HepG2 (cell line): ENCODE data around the gene BAHCC1. TPM values are rescaled to one million over a fixed set of nuclear protein-coding genes. Genes with fewer than 3 reads are reported as not detected.

Source experiments
- AKNA ChIP-seq: sonication (generic); formaldehyde crosslinking; IDR thresholded peaks from 2 replicates; pipeline ENCODE4 v1.4.0; 2020; ENCODE audit warnings: missing genetic modification reagents, borderline replicate concordance
- ATF1 ChIP-seq: IDR thresholded peaks from 2 replicates; pipeline ENCODE4 v1.6.1; 2016; ENCODE audit warnings: mild to moderate bottlenecking, control low read depth
- BATF2 ChIP-seq: sonication (generic); formaldehyde crosslinking; IDR thresholded peaks from 2 replicates; pipeline ENCODE4 v1.8.0; 2022; ENCODE audit warnings: mild to moderate bottlenecking, missing genetic modification reagents, moderate library complexity
- CENPBD1 ChIP-seq: sonication (generic); formaldehyde crosslinking; IDR thresholded peaks from 2 replicates; pipeline ENCODE4 v1.8.0; 2022; ENCODE audit warnings: missing genetic modification reagents, low read depth, mild to moderate bottlenecking, borderline replicate concordance
- CSRNP2 ChIP-seq: sonication (generic); formaldehyde crosslinking; conservative IDR thresholded peaks from 2 replicates; pipeline ENCODE4 v1.8.0; 2022; ENCODE audit warnings: low read depth, missing genetic modification reagents
- EED ChIP-seq: sonication (generic); formaldehyde crosslinking; IDR thresholded peaks from 2 replicates; pipeline ENCODE4 v1.5.0; 2020; ENCODE audit warnings: mild to moderate bottlenecking, missing genetic modification reagents
- ETV6 ChIP-seq: sonication (generic); formaldehyde crosslinking; conservative IDR thresholded peaks from 2 replicates; pipeline ENCODE4 v1.4.0; 2020; ENCODE audit warnings: missing genetic modification reagents
- MAZ ChIP-seq, 2 experiments: sonication (generic) in 1 of 2; formaldehyde crosslinking in 1 of 2; IDR thresholded peaks; 2 replicates each; pipeline versions ENCODE4 v1.5.0 to v1.6.1; 2012 to 2020; ENCODE audit warnings: low read depth in 2 of 2, mild to moderate bottlenecking in 2 of 2, borderline replicate concordance in 1 of 2, improper control_type of control experiment in 1 of 2, low read length in 1 of 2, missing genetic modification reagents in 1 of 2, moderate library complexity in 1 of 2
- MED1 ChIP-seq: sonication (generic); formaldehyde crosslinking; IDR thresholded peaks from 2 replicates; pipeline ENCODE4 v1.4.0; 2020; ENCODE audit warnings: missing genetic modification reagents
- MXD3 ChIP-seq: IDR thresholded peaks from 2 replicates; pipeline ENCODE4 v1.6.1; 2016; ENCODE audit warnings: mild to moderate bottlenecking, missing biosample characterization, missing genetic modification reagents
- TBP ChIP-seq: sonication (generic); formaldehyde crosslinking; IDR thresholded peaks from 2 replicates; pipeline ENCODE4 v1.5.0; 2020; ENCODE audit warnings: missing genetic modification reagents
- TP53 ChIP-seq: sonication (generic); formaldehyde crosslinking; conservative IDR thresholded peaks from 2 replicates; pipeline ENCODE4 v1.4.0; 2020; ENCODE audit warnings: missing genetic modification reagents
- U2AF1 ChIP-seq: fragments of 200-400 bp; formaldehyde crosslinking; optimal IDR thresholded peaks from 2 replicates; pipeline ENCODE3; 2017; ENCODE audit warnings: mild to moderate bottlenecking, low read depth, low read length
- ZBTB14 ChIP-seq: sonication (generic); formaldehyde crosslinking; IDR thresholded peaks from 2 replicates; pipeline ENCODE4 v1.4.0; 2020; ENCODE audit warnings: missing genetic modification reagents
- ZBTB2 ChIP-seq: sonication (generic); formaldehyde crosslinking; IDR thresholded peaks from 2 replicates; pipeline ENCODE4 v1.8.0; 2022; ENCODE audit warnings: low read depth, missing genetic modification reagents
- ZNF207 ChIP-seq: fragments of 450-650 bp; IDR thresholded peaks from 2 replicates; pipeline ENCODE4 v1.6.1; 2016; ENCODE audit warnings: antibody characterized with exemption, borderline replicate concordance
- ZNF333 ChIP-seq: sonication (generic); formaldehyde crosslinking; IDR thresholded peaks from 2 replicates; pipeline ENCODE4 v1.4.0; 2020; ENCODE audit warnings: mild to moderate bottlenecking, missing genetic modification reagents, borderline replicate concordance
- ZNF432 ChIP-seq: sonication (generic); formaldehyde crosslinking; IDR thresholded peaks from 2 replicates; pipeline ENCODE4 v1.5.0; 2020; ENCODE audit warnings: missing genetic modification reagents, mild to moderate bottlenecking, borderline replicate concordance
- ZNF678 ChIP-seq: sonication (generic); formaldehyde crosslinking; IDR thresholded peaks from 2 replicates; pipeline ENCODE4 v1.4.0; 2020; ENCODE audit warnings: mild to moderate bottlenecking, missing genetic modification reagents
- polyA plus RNA-seq, 8 experiments: library from polyadenylated mRNA; depleted of rRNA in 3 of 8; stranded (reverse) in 7 of 8; unstranded in 1 of 8; fragments of >200 nt; fragmentation: Illumina TruSeq in 4 of 8; extraction: Trizol in 4 of 8; gene quantifications; 2 replicates each; pipeline versions ENCODE4 v1.2.1 to v1.2.3, GENCODE V29; 2011 to 2016; ENCODE audit warnings: low read depth in 4 of 8, missing spikeins in 1 of 8, mixed read lengths in 1 of 8; ENCODE audit not compliant: insufficient read depth in 1 of 8
- total RNA-seq, 5 experiments: library from RNA; depleted of rRNA; stranded (reverse); fragments of >200 nt; fragmentation: Illumina TruSeq; extraction: Trizol; gene quantifications; 2 replicates each; pipeline ENCODE4 v1.2.3, GENCODE V29; 2016; ENCODE audit warnings: low read depth in 1 of 5

Gene BAHCC1
- total and polyA plus RNA-seq, 2 of the 13 experiments (the other 11 are each of a cell fraction or from before 2014, with no cell fraction given): 1.4 to 1.7 TPM

GRCh38 chr17:81511554-81511803, 116.2 kb downstream of the BAHCC1 start (continued):
- TF ChIP-seq ETV6 (CRISPR knock-in tag): no peak
- no peak for TF ChIP-seq ZNF333 (CRISPR knock-in tag)
- TF ChIP-seq TP53 (CRISPR knock-in tag): 0 out of 2 replicates have a peak, but pooled peaks have one; percentile 19
- no peak for TF ChIP-seq BATF2 (CRISPR knock-in tag)
- no peak for TF ChIP-seq AKNA (CRISPR knock-in tag)
- TF ChIP-seq ZNF678 (CRISPR knock-in tag): 0 out of 2 replicates have a peak, but pooled peaks have one; percentile 63
- TF ChIP-seq CENPBD1 (CRISPR knock-in tag): no peak
- TF ChIP-seq U2AF1: no peak
- TF ChIP-seq MXD3: 0 out of 2 replicates have a peak, but pooled peaks have one; percentile 9
- 0 out of 2 replicates have a peak, but pooled peaks have one; percentile 17 for TF ChIP-seq ZBTB14
- no peak for TF ChIP-seq ATF1 (CRISPR knock-in tag)
- no peak for TF ChIP-seq ZNF207
- no peak for TF ChIP-seq MAZ (IDR thresholded peaks at IDR 0.05; ENCODE audit: borderline replicate concordance, low read depth, low read length)
- no peak for TF ChIP-seq MAZ (CRISPR knock-in tag; IDR thresholded peaks at IDR 0.05; ENCODE audit: low read depth)
- TF ChIP-seq ZBTB2 (CRISPR knock-in tag): no peak
- no peak for TF ChIP-seq ZNF432 (CRISPR knock-in tag)
- no peak for TF ChIP-seq MED1
- no peak for TF ChIP-seq CSRNP2 (CRISPR knock-in tag)
- TF ChIP-seq TBP: no peak
- no peak for TF ChIP-seq EED (CRISPR knock-in tag)
